BJ (cell line): Measurements from ENCODE around the gene RTN3. TPM values are rescaled to one million over a fixed set of nuclear protein-coding genes. Genes with fewer than 3 reads are reported as not detected.

Experiments used
- CTCF ChIA-PET: fragments of 350-600 bp; formaldehyde crosslinking; extraction: SDS; loops from one replicate; lab custom pipeline; 2021; ENCODE audit warnings: antibody characterized with exemption, inconsistent platforms; lab: Yijun Ruan, JAX
- POLR2A ChIA-PET: fragments of 300-600 bp; sonication (Branson Sonifier 250); formaldehyde crosslinking; extraction: SDS; loops from one replicate; lab custom pipeline; 2021; ENCODE audit warnings: antibody characterized with exemption; lab: Charles Lee
- DNase-seq: peaks from one replicate; pipeline ENCODE4 v3.0.0-alpha.2; 2011; ENCODE audit warnings: low read depth
- H3K27me3 ChIP-seq: 2 replicates; pipeline ENCODE4 v1.6.0; 2011; ENCODE audit warnings: low read length; ENCODE audit not compliant: control insufficient read depth, insufficient read depth
- H3K36me3 ChIP-seq: 2 replicates; pipeline ENCODE4 v1.5.1; 2011; ENCODE audit warnings: low read length; ENCODE audit not compliant: control insufficient read depth, insufficient read depth
- H3K4me3 ChIP-seq: 2 replicates; pipeline ENCODE4 v1.5.1; 2011; ENCODE audit warnings: low read depth, mild to moderate bottlenecking, control low read depth, low read length
- polyA plus RNA-seq: library from polyadenylated mRNA; depleted of rRNA; stranded (reverse); fragments of >200 nt; gene quantifications from 2 replicates; pipeline ENCODE4 v1.2.3, GENCODE V29; 2011; rRNA removed
- small RNA-seq: library from RNA; depleted of rRNA; stranded (forward); fragments of <200 nt; gene quantifications from one replicate; pipeline ENCODE3, GENCODE V24; 2012; ENCODE audit warnings: low replicate concordance, low read depth; ENCODE audit not compliant: insufficient read length
- TF ChIP-seq, protein P1 (sequence below): IDR thresholded peaks from 2 replicates; pipeline ENCODE4 v1.5.1; 2011; ENCODE audit warnings: low read depth, mild to moderate bottlenecking, control low read depth, inconsistent platforms, low read length, moderate library complexity; ENCODE audit not compliant: insufficient read depth

RTN3 gene
- polyA plus RNA-seq, 1 experiment = 91.4 TPM

DNA sequence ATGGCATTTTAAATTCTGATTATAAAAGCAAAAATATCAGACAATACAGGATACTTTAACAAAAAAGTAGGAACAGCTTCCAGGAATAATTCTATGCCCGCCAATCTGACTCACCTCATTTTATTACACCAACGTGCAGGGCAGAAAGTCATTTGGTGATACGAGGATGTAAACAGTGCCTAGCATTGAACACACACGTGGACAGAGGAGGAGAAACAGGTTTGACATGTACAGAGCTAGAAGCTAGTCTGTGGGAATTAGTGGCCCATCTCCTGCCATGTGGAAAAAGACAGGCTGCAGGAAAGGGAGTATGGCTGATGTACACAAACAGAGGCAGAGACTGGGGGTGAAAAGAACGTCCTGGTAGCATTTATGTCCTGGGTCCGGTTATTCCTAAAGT is 123.0 kb downstream of the RTN3 start:
- H3K27me3 ChIP-seq = no peaks in the 10 kb centered on the region
- ChIA-PET CTCF (interaction anchor here (1.3 kb wide), 1 partner anchor 36 kb away, joined by 5 read pairs; the partner anchor contains the start of gene ZFTA), POLR2A (no interaction called here)
- TF ChIP-seq, protein P1, sequence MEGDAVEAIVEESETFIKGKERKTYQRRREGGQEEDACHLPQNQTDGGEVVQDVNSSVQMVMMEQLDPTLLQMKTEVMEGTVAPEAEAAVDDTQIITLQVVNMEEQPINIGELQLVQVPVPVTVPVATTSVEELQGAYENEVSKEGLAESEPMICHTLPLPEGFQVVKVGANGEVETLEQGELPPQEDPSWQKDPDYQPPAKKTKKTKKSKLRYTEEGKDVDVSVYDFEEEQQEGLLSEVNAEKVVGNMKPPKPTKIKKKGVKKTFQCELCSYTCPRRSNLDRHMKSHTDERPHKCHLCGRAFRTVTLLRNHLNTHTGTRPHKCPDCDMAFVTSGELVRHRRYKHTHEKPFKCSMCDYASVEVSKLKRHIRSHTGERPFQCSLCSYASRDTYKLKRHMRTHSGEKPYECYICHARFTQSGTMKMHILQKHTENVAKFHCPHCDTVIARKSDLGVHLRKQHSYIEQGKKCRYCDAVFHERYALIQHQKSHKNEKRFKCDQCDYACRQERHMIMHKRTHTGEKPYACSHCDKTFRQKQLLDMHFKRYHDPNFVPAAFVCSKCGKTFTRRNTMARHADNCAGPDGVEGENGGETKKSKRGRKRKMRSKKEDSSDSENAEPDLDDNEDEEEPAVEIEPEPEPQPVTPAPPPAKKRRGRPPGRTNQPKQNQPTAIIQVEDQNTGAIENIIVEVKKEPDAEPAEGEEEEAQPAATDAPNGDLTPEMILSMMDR = no peak
- H3K4me3 ChIP-seq = no peak overlapping the region
- DNase-seq = no peak
- no peaks in the 10 kb centered on the region for H3K36me3 ChIP-seq

DNA sequence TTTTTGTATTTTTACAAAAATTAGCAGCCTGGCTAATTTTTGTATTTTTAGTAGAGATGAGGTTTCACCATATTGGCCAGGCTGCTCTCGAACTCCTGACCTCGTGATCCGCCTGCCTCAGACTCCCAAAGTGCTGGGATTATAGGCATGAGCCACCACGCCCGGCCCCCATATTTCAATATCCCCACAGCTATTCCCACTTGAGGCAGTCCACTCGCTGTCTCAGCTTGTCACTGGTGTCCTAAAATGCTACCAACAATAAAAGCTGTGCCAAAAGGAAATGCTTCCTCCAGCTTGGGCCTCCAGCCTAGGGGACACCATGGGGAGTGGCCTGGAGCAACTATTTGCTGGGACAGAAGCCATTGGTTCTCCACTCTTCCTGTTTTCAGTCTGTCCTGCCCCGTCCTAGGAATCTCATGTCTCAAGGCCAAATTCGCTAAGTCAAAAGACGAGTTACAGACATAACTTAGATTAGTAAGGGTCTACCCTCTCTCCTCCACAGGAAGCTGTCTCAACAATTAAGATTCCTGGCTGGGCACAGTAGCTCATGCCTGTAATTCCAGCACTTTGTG is 124.6 kb downstream of the RTN3 start:
- TF ChIP-seq, protein P1 = no peak
- no peak for DNase-seq
- H3K27me3 ChIP-seq = no peaks in the 10 kb centered on the region
- ChIA-PET POLR2A (no interaction called here), CTCF (no interaction called here)
- no peaks in the 10 kb centered on the region for H3K36me3 ChIP-seq
- H3K4me3 ChIP-seq = no peak overlapping the region

Small RNAs within 50 kb of the gene (small RNA-seq; reads per million reads assigned to genes)
- gene AP000753.3 (not detected), gene RN7SL596P (not detected)

Other genes starting within 250 kb of the RTN3 start
- not detected in 2 replicates for gene PLAAT5, start 190.3 kb upstream of the RTN3 start, polyA plus RNA-seq
- not detected in 2 replicates for gene LGALS12, start 175.4 kb upstream of the RTN3 start, polyA plus RNA-seq
- 6.6 and 7.1 TPM in 2 replicates for gene PLAAT4, start 144.7 kb upstream of the RTN3 start, polyA plus RNA-seq
- gene PLAAT2, start 118.1 kb upstream of the RTN3 start, polyA plus RNA-seq = not detected in 2 replicates
- gene PLAAT3, start 67.1 kb upstream of the RTN3 start, polyA plus RNA-seq = 12.5 and 17.6 TPM in 2 replicates
- gene ATL3, start 10.1 kb upstream of the RTN3 start, polyA plus RNA-seq = 36.1 and 64.8 TPM in 2 replicates
- gene ZFTA, start 87.3 kb downstream of the RTN3 start, polyA plus RNA-seq = 4.7 and 5.8 TPM in 2 replicates
- 16.2 and 24.4 TPM in 2 replicates for gene SPINDOC, start 132.0 kb downstream of the RTN3 start, polyA plus RNA-seq
- 11.1 and 13.8 TPM in 2 replicates for gene MARK2, start 157.6 kb downstream of the RTN3 start, polyA plus RNA-seq
- gene RCOR2, start 235.7 kb downstream of the RTN3 start, polyA plus RNA-seq = 1.6 and 2.5 TPM in 2 replicates